CD14-positive monocyte (primary cell): Measurements from ENCODE around the gene PNKD. TPM values are rescaled to one million over a fixed set of nuclear protein-coding genes. Genes with fewer than 3 reads are reported as not detected.

Source experiments
- DNase-seq, 3 donors: peaks; one replicate each; pipeline ENCODE4 v3.0.0-alpha.2; 2011 to 2022
- H2AFZ ChIP-seq: 2 replicates; pipeline ENCODE4 v1.6.0; 2012; ENCODE audit warnings: mild to moderate bottlenecking, low read depth, low read length, inconsistent platforms; ENCODE audit not compliant: insufficient read depth, poor library complexity, severe bottlenecking
- H3K27ac ChIP-seq, 2 donors: 1 replicate in 1 of 2; 2 replicates in 1 of 2; pipeline ENCODE4 v1.5.1; 2012 to 2013; ENCODE audit warnings: low read length in 2 of 2, control low read depth in 1 of 2, inconsistent platforms in 1 of 2, low read depth in 1 of 2, mild to moderate bottlenecking in 1 of 2
- H3K27me3 ChIP-seq, 2 donors: one replicate each; pipeline versions ENCODE4 v1.6.0 to v1.6.1; 2011 to 2013; ENCODE audit warnings: low read length in 2 of 2; ENCODE audit not compliant: control insufficient read depth in 2 of 2, insufficient read depth in 2 of 2
- H3K36me3 ChIP-seq, 2 donors: replicated peaks in 1 of 2; 1 replicate in 1 of 2; 2 replicates in 1 of 2; pipeline versions ENCODE4 v1.5.1 to v1.6.1; 2012 to 2013; ENCODE audit warnings: low read length in 2 of 2, control low read depth in 1 of 2, inconsistent platforms in 1 of 2, mild to moderate bottlenecking in 1 of 2; ENCODE audit not compliant: insufficient read depth in 2 of 2, control insufficient read depth in 1 of 2
- H3K4me1 ChIP-seq, 2 donors: 1 replicate in 1 of 2; 2 replicates in 1 of 2; pipeline versions ENCODE4 v1.5.1 to v1.6.1; 2012 to 2013; ENCODE audit warnings: low read length in 2 of 2, control low read depth in 1 of 2, inconsistent platforms in 1 of 2, mild to moderate bottlenecking in 1 of 2, moderate library complexity in 1 of 2; ENCODE audit not compliant: insufficient read depth in 2 of 2, control insufficient read depth in 1 of 2
- H3K4me2 ChIP-seq: replicated peaks from 2 replicates; pipeline ENCODE3; 2012; ENCODE audit warnings: low read length, moderate library complexity, mild to moderate bottlenecking; ENCODE audit not compliant: poor library complexity, severe bottlenecking; ENCODE audit errors: extremely low read depth
- H3K4me3 ChIP-seq, 3 experiments: fragments of 200-600 bp in 1 of 3; sonication (generic) in 1 of 3; replicated peaks in 1 of 3; 1 replicate in 2 of 3; 2 replicates in 1 of 3; pipeline ENCODE4 v1.5.1; 2011 to 2013; ENCODE audit warnings: low read length in 3 of 3, mild to moderate bottlenecking in 3 of 3, control low read depth in 2 of 3, low read depth in 2 of 3, inconsistent platforms in 1 of 3, moderate library complexity in 1 of 3
- H3K79me2 ChIP-seq: 2 replicates; pipeline ENCODE4 v1.6.0; 2012; ENCODE audit warnings: mild to moderate bottlenecking, control low read depth, inconsistent platforms, low read length, moderate library complexity; ENCODE audit not compliant: insufficient read depth
- H3K9ac ChIP-seq: 2 replicates; pipeline ENCODE4 v1.6.0; 2017; ENCODE audit warnings: low read length, mild to moderate bottlenecking; ENCODE audit not compliant: insufficient read depth, poor library complexity, severe bottlenecking
- H3K9me3 ChIP-seq, 2 donors: replicated peaks in 1 of 2; 1 replicate in 1 of 2; 2 replicates in 1 of 2; pipeline versions ENCODE4 v1.5.1 to v1.6.1; 2012 to 2013; ENCODE audit warnings: low read length in 2 of 2, control low read depth in 1 of 2; ENCODE audit not compliant: control insufficient read depth in 1 of 2, insufficient read depth in 1 of 2
- H4K20me1 ChIP-seq: 2 replicates; pipeline ENCODE4 v1.6.0; 2012; ENCODE audit warnings: mild to moderate bottlenecking, low read length, control low read depth, moderate library complexity; ENCODE audit not compliant: insufficient read depth
- H3K27ac Mint-ChIP-seq, 7 donors: one replicate each; pipeline ENCODE4 v1.8.0; 2020; ENCODE audit warnings: mild to moderate bottlenecking in 7 of 7, mixed read lengths in 7 of 7, moderate library complexity in 6 of 7, inconsistent platforms in 2 of 7
- H3K27me3 Mint-ChIP-seq, 3 donors: one replicate each; pipeline ENCODE4 v1.8.0; 2021 to 2022; ENCODE audit warnings: low read depth in 3 of 3, mild to moderate bottlenecking in 3 of 3, mixed read lengths in 3 of 3, moderate library complexity in 3 of 3, inconsistent platforms in 1 of 3
- H3K36me3 Mint-ChIP-seq, 2 donors: one replicate each; pipeline ENCODE4 v1.8.0; 2020; ENCODE audit warnings: mixed read lengths in 2 of 2, inconsistent platforms in 1 of 2, mild to moderate bottlenecking in 1 of 2
- H3K4me1 Mint-ChIP-seq: one replicate; pipeline ENCODE4 v1.8.0; 2020; ENCODE audit warnings: mild to moderate bottlenecking, mixed read lengths
- H3K4me3 Mint-ChIP-seq, 2 donors: one replicate each; pipeline ENCODE4 v1.8.0; 2020; ENCODE audit warnings: mild to moderate bottlenecking in 2 of 2, mixed read lengths in 2 of 2, moderate library complexity in 1 of 2
- H3K9me3 Mint-ChIP-seq, 7 donors: one replicate each; pipeline ENCODE4 v1.8.0; 2020 to 2022; ENCODE audit warnings: mixed read lengths in 7 of 7, mild to moderate bottlenecking in 6 of 7, moderate library complexity in 6 of 7, inconsistent platforms in 2 of 7
- WGBS: methylation state at CpG from one replicate; pipeline ENCODE4 v1.1.5; 2013; ENCODE audit warnings: missing lambda C conversion rate; ENCODE audit not compliant: insufficient coverage; 5-methylcytosine and 5-hydroxymethylcytosine counted together
- intact Hi-C, 2 donors: fragments of 100-400 bp; cut with micrococcal nuclease; formaldehyde crosslinking; loops; one replicate each; pipeline versions ENCODE4 v1.15.0 to v1.15.1; 2023
- polyA plus RNA-seq, 3 donors: library from polyadenylated mRNA; depleted of rRNA in 1 of 3; unstranded in 2 of 3; stranded (reverse) in 1 of 3; fragments of 300-500 nt in 2 of 3; fragments of >200 nt in 1 of 3; fragmentation: Illumina TruSeq in 2 of 3; gene quantifications; 1 replicate in 2 of 3; 2 replicates in 1 of 3; pipeline ENCODE4 v1.2.3, GENCODE V29; 2012 to 2021
- TF ChIP-seq, protein P1 (sequence below): fragments of 200-600 bp; IDR thresholded peaks from one replicate; pipeline ENCODE4 v1.8.0; 2022; ENCODE audit warnings: antibody characterized with exemption, mild to moderate bottlenecking

The PNKD gene
- polyA plus RNA-seq, 3 donors: 79.8 to 92.0 (median 88.2) TPM

DNA sequence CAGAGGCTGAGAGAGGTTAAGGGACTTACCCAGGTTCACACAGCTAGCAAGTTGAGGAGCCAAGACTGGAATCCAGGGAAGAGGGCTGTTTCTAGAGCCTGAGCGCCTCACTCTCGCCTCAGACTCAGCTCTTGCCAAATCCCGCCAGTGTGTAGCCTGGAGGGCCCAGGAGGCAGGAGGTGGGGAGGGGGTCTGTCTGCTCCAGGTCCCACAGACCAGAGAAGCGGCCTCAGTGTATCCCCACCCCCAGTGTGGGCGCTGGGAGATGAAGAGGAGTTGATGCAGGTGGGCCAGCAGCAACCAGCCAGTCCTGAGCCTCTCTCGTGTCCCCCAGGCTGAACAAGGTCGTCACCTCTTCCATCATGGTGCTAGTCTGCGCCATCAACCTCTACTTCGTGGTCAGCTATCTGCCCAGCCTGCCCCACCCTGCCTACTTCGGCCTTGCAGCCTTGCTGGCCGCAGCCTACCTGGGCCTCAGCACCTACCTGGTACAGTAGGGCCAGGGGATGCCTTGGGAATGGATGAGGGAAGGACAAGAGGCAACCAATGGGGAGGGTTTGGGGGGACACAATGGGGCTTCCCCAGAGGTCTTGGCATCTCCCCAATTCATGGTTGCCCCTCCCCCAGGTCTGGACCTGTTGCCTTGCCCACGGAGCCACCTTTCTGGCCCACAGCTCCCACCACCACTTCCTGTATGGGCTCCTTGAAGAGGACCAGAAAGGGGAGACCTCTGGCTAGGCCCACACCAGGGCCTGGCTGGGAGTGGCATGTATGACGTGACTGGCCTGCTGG lies 124.2 kb downstream of the PNKD start:
- 71% methylated on average over 5 of the region's 13 CpGs for WGBS
- Histone ChIP-seq H3K4me3 (peak overlapping the region in 1 of 3 experiments; percentile 92), H3K4me2 (peak overlapping the region; percentile 96), H2AFZ (no peak overlapping the region), H3K27ac (peak overlapping the region; percentile 90 to 91), H3K9ac (no peak overlapping the region), H3K4me1 (peaks cover 71 to 96% of the 10 kb centered on the region in 2 donors), H3K9me3 (no peaks in the 10 kb centered on the region), H3K27me3 (no peaks in the 10 kb centered on the region), H4K20me1 (peaks cover 63% of the 10 kb centered on the region), H3K36me3 (peaks cover 54 to 57% of the 10 kb centered on the region in 2 donors), H3K79me2 (peaks cover 54% of the 10 kb centered on the region)
- TF ChIP-seq, protein P1, sequence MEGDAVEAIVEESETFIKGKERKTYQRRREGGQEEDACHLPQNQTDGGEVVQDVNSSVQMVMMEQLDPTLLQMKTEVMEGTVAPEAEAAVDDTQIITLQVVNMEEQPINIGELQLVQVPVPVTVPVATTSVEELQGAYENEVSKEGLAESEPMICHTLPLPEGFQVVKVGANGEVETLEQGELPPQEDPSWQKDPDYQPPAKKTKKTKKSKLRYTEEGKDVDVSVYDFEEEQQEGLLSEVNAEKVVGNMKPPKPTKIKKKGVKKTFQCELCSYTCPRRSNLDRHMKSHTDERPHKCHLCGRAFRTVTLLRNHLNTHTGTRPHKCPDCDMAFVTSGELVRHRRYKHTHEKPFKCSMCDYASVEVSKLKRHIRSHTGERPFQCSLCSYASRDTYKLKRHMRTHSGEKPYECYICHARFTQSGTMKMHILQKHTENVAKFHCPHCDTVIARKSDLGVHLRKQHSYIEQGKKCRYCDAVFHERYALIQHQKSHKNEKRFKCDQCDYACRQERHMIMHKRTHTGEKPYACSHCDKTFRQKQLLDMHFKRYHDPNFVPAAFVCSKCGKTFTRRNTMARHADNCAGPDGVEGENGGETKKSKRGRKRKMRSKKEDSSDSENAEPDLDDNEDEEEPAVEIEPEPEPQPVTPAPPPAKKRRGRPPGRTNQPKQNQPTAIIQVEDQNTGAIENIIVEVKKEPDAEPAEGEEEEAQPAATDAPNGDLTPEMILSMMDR: no peak
- Mint-ChIP-seq H3K27me3 (peaks cover 0 to 7% (median 0%) of the 10 kb centered on the region in 3 donors), H3K4me3 (peak overlapping the region in 1 of 2 donors; percentile 27), H3K36me3 (peaks cover 53 to 60% of the 10 kb centered on the region in 2 donors), H3K27ac (peak overlapping the region; percentile 86 to 97 (median 91)), H3K9me3 (peaks cover 0 to 5% (median 0%) of the 10 kb centered on the region in 7 donors), H3K4me1 (peaks cover 71% of the 10 kb centered on the region)
- DNase-seq: no peak
- intact Hi-C loops: loop anchor here (5.0 to 10.0 kb wide), 6 partner anchors 32 to 177 kb away; partner anchors contain the start of genes AAMP (in 2 of the 2), PNKD (in 2 of the 2), ARPC2 (in 1 of the 2) and CATIP (in 1 of the 2)

GRCh38 chr2:218395090-218395444 lies 124.7 kb downstream of the PNKD start:
- peaks cover 66% of the 10 kb centered on the region for H3K4me1 Mint-ChIP-seq
- no peak overlapping the region for H3K9ac ChIP-seq
- H3K27me3 ChIP-seq: no peaks in the 10 kb centered on the region
- peaks cover 52% of the 10 kb centered on the region for H3K79me2 ChIP-seq
- H3K4me3 ChIP-seq: peak overlapping the region in 1 of 3 experiments; percentile 92
- peak overlapping the region in 1 of 2 donors; percentile 27 for H3K4me3 Mint-ChIP-seq
- peak overlapping the region; percentile 96 for H3K4me2 ChIP-seq
- peaks cover 57% of the 10 kb centered on the region for H4K20me1 ChIP-seq
- no peak overlapping the region for H2AFZ ChIP-seq
- H3K27ac ChIP-seq: peak overlapping the region; percentile 90 to 91
- peaks cover 0 to 7% (median 0%) of the 10 kb centered on the region in 3 donors for H3K27me3 Mint-ChIP-seq
- intact Hi-C loops: loop anchor here (5.0 to 10.0 kb wide), 6 partner anchors 33 to 178 kb away; partner anchors contain the start of genes AAMP (in 2 of the 2), PNKD (in 2 of the 2), ARPC2 (in 1 of the 2) and CATIP (in 1 of the 2)
- peaks cover 47 to 54% of the 10 kb centered on the region in 2 donors for H3K36me3 Mint-ChIP-seq
- peaks cover 0 to 5% (median 0%) of the 10 kb centered on the region in 7 donors for H3K9me3 Mint-ChIP-seq
- TF ChIP-seq, protein P1: no peak
- WGBS: 60% methylated on average over 2 of the region's 6 CpGs
- H3K9me3 ChIP-seq: no peaks in the 10 kb centered on the region
- H3K4me1 ChIP-seq: peaks cover 68 to 91% of the 10 kb centered on the region in 2 donors
- peaks cover 49 to 51% of the 10 kb centered on the region in 2 donors for H3K36me3 ChIP-seq
- H3K27ac Mint-ChIP-seq: peak overlapping the region; percentile 86 to 97 (median 91)
- no peak for DNase-seq
